OCI-LY7 (cell line): Measurements from ENCODE around the gene ZBTB16. TPM values are rescaled to one million over a fixed set of nuclear protein-coding genes. Genes with fewer than 3 reads are reported as not detected.

ENCODE experiments used
- BruUV-seq: library from RNA; stranded (reverse); fragments of 400-500 nt; replicated peaks from 2 replicates; lab custom pipeline; 2021; lab: Mats Ljungman, UMichigan
- CTCF ChIA-PET: fragments of 300-600 bp; sonication (Branson Sonifier 250); formaldehyde crosslinking; loops from one replicate; lab custom pipeline; 2022; ENCODE audit warnings: antibody characterized with exemption; ENCODE audit not compliant: unreplicated experiment; lab: Charles Lee
- POLR2A ChIA-PET: fragments of 300-600 bp; sonication (Branson Sonifier 250); formaldehyde crosslinking; loops from one replicate; lab custom pipeline; 2022; ENCODE audit warnings: antibody characterized with exemption; lab: Charles Lee
- DNase-seq: peaks from one replicate; pipeline ENCODE4 v3.0.0-alpha.2; 2015; ENCODE audit warnings: low spot score
- H2AFZ ChIP-seq: fragments of 200-600 bp; sonication (generic), shearing (Covaris generic); 2 replicates; pipeline ENCODE4 v1.6.1; 2014; ENCODE audit warnings: mild to moderate bottlenecking, antibody characterized with exemption, low read length, moderate library complexity
- H3K27ac ChIP-seq: fragments of 200-600 bp; sonication (generic); 2 replicates; pipeline ENCODE4 v1.5.1; 2014; ENCODE audit warnings: mixed run types, low read depth, mild to moderate bottlenecking, moderate library complexity, low read length, inconsistent platforms; ENCODE audit not compliant: poor library complexity, severe bottlenecking
- H3K36me3 ChIP-seq: fragments of 200-600 bp; sonication (generic); 2 replicates; pipeline ENCODE4 v1.6.1; 2014; ENCODE audit warnings: mild to moderate bottlenecking, antibody characterized with exemption, low read length, moderate library complexity, mixed read lengths; ENCODE audit not compliant: insufficient read depth
- H3K4me1 ChIP-seq: fragments of 200-600 bp; sonication (generic); 2 replicates; pipeline ENCODE4 v1.5.1; 2014; ENCODE audit warnings: mild to moderate bottlenecking, low read length; ENCODE audit not compliant: insufficient read depth, poor library complexity, severe bottlenecking
- H3K4me2 ChIP-seq: fragments of 200-600 bp; sonication (generic); 2 replicates; pipeline ENCODE4 v1.6.1; 2014; ENCODE audit warnings: mild to moderate bottlenecking, low read length
- H3K4me3 ChIP-seq: fragments of 200-600 bp; sonication (generic); 2 replicates; pipeline ENCODE4 v1.5.1; 2014; ENCODE audit warnings: mild to moderate bottlenecking, low read depth, low read length; ENCODE audit not compliant: poor library complexity, severe bottlenecking
- H3K79me2 ChIP-seq: fragments of 200-600 bp; sonication (generic); 2 replicates; pipeline ENCODE4 v1.6.1; 2016; ENCODE audit warnings: low read depth, mild to moderate bottlenecking, low read length, moderate library complexity, mixed read lengths; ENCODE audit not compliant: insufficient read depth
- H3K9me2 ChIP-seq: fragments of 200-600 bp; sonication (generic); 2 replicates; pipeline ENCODE4 v1.6.1; 2016; ENCODE audit warnings: mild to moderate bottlenecking, low read length, mixed read lengths; ENCODE audit not compliant: insufficient read depth
- H3K9me3 ChIP-seq: fragments of 200-600 bp; sonication (generic); 2 replicates; pipeline ENCODE4 v1.6.1; 2014; ENCODE audit warnings: mild to moderate bottlenecking, mixed run types, low read length, mixed read lengths
- H4K20me1 ChIP-seq: fragments of 200-600 bp; sonication (generic); 2 replicates; pipeline ENCODE4 v1.6.1; 2014; ENCODE audit warnings: mild to moderate bottlenecking, antibody characterized with exemption, low read length, moderate library complexity, mixed read lengths; ENCODE audit not compliant: insufficient read depth
- EZH2phosphoT487 ChIP-seq: fragments of 200-600 bp; sonication (generic); IDR thresholded peaks from 2 replicates; pipeline ENCODE4 v1.6.1; 2018; ENCODE audit warnings: low read depth, borderline replicate concordance, mild to moderate bottlenecking, mixed run types, antibody characterized with exemption, low read length, moderate library complexity, mixed read lengths
- intact Hi-C: fragments of 100-400 bp; cut with micrococcal nuclease; formaldehyde crosslinking; loops from one replicate; pipeline ENCODE4 v1.10.0; 2022; ENCODE audit not compliant: unreplicated experiment
- total RNA-seq, 2 experiments: library from RNA; depleted of rRNA in 1 of 2; stranded (reverse); fragments of >200 nt in 1 of 2; shearing (Covaris generic) in 1 of 2; gene quantifications; 2 replicates each; pipeline ENCODE4 v1.2.3, GENCODE V29; 2014 to 2022
- TF ChIP-seq, protein P1 (sequence below): fragments of 200-600 bp; sonication (generic); conservative IDR thresholded peaks from 2 replicates; pipeline ENCODE4 v1.5.1; 2014; ENCODE audit warnings: mild to moderate bottlenecking, antibody characterized with exemption, low read length, moderate library complexity, mixed read lengths

The ZBTB16 gene
- total RNA-seq, 2 experiments from 2014 or later, result not detected

DNA sequence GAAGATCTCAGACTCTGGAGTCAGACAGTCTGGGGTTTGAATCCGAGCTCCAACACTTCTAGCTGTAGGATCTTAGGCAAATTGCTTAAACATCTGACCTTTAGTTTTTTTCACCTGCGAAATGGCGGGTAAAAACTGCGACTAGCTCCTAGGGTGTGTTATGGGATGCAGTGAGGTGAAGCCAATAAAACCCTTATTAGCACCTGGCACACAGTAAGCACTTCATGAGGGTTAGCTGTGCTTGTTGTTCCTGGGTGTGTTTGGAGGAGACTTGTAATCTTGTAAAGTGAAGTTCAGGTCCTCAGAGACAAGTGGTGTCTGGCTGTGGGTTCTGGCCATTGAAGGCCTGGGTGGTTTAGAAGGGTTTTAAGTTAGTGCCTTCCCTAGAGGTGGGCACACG, 68.9 kb downstream of the ZBTB16 start:
- no TSS peak for BruUV-seq
- intact Hi-C loops, result no loop called here
- CTCF ChIA-PET, result no interaction called here

DNA sequence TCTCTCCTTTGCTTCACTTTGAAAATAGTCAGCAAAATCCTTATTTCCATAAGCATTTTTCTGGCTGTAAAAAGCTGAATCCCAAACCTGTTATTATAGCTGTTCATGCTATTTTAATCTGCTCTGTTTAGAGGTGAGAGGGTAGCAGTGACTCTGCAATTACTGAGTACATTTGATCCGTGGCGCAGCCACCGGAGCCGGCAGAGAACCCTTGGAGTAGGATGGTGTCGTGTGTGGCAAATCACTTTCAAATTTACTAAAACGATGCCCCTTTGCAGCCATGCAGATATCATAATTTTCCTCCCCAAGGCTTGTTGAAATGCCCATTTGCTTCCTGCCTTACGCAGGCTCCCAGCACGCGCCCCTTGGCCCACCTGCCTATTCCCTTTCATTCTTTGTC, 69.6 kb downstream of the ZBTB16 start:
- no peak for DNase-seq

More for the DNA sequence above, 68.9 kb downstream of the ZBTB16 start:
- Histone ChIP-seq H3K4me2 (no peak overlapping the region), H4K20me1 (no peaks in the 10 kb centered on the region), H3K9me2 (no peaks in the 10 kb centered on the region), H3K36me3 (no peaks in the 10 kb centered on the region), H3K79me2 (no peaks in the 10 kb centered on the region), H2AFZ (no peak overlapping the region), H3K27ac (no peak overlapping the region), H3K4me1 (peaks cover 6% of the 10 kb centered on the region), H3K9me3 (no peaks in the 10 kb centered on the region), H3K4me3 (no peak overlapping the region)
- DNase-seq, result no peak
- POLR2A ChIA-PET, result interaction anchor here (0.6 to 1.1 kb wide), 2 partner anchors 44 to 299 kb away, joined by 3 read pairs; no protein-coding TSS in a partner anchor
- TF ChIP-seq, protein P1, sequence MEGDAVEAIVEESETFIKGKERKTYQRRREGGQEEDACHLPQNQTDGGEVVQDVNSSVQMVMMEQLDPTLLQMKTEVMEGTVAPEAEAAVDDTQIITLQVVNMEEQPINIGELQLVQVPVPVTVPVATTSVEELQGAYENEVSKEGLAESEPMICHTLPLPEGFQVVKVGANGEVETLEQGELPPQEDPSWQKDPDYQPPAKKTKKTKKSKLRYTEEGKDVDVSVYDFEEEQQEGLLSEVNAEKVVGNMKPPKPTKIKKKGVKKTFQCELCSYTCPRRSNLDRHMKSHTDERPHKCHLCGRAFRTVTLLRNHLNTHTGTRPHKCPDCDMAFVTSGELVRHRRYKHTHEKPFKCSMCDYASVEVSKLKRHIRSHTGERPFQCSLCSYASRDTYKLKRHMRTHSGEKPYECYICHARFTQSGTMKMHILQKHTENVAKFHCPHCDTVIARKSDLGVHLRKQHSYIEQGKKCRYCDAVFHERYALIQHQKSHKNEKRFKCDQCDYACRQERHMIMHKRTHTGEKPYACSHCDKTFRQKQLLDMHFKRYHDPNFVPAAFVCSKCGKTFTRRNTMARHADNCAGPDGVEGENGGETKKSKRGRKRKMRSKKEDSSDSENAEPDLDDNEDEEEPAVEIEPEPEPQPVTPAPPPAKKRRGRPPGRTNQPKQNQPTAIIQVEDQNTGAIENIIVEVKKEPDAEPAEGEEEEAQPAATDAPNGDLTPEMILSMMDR, result no peak
- no peak for TF ChIP-seq EZH2phosphoT487

DNA sequence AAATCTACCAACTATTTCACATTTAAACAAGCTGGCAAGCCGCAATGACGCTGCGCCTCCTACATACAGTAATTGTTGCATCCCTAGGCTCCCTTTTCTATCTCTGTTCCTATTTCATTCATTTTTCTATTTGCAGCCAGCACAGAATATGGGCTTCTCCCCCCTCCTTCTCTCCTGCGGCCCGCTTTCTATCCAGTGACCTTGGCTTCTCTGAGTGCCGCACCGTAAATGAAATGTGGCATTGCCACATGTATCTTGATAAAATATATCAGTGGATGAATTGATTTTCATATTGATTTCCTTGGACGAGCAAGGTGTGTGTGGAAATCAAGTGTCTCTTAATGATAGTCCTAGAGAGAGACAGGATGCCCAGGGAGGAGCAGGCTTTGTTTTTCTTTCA, 70.2 kb downstream of the ZBTB16 start:
- ChIA-PET POLR2A (interaction anchor here (0.6 kb wide), 1 partner anchor 19 kb away, joined by 3 read pairs; no protein-coding TSS in a partner anchor), CTCF (no interaction called here)
- Histone ChIP-seq H3K27ac (no peak overlapping the region), H2AFZ (no peak overlapping the region), H3K79me2 (no peaks in the 10 kb centered on the region), H3K4me1 (peaks cover 6% of the 10 kb centered on the region), H3K9me2 (no peaks in the 10 kb centered on the region), H3K9me3 (no peaks in the 10 kb centered on the region), H3K36me3 (no peaks in the 10 kb centered on the region), H3K4me3 (no peak overlapping the region), H4K20me1 (no peaks in the 10 kb centered on the region), H3K4me2 (no peak overlapping the region)
- no TSS peak for BruUV-seq
- no peak for TF ChIP-seq EZH2phosphoT487
- TF ChIP-seq, protein P1, result no peak
- no peak for DNase-seq
- intact Hi-C loops, result no loop called here

More for the DNA sequence above, 69.6 kb downstream of the ZBTB16 start:
- no peaks in the 10 kb centered on the region for H3K9me3 ChIP-seq
- no peaks in the 10 kb centered on the region for H4K20me1 ChIP-seq
- H3K4me2 ChIP-seq, result no peak overlapping the region
- no peaks in the 10 kb centered on the region for H3K9me2 ChIP-seq
- POLR2A ChIA-PET, result interaction anchor here (0.6 kb wide), 1 partner anchor 18 kb away, joined by 3 read pairs; no protein-coding TSS in a partner anchor
- no peak overlapping the region for H3K27ac ChIP-seq
- no peak overlapping the region for H3K4me3 ChIP-seq
- intact Hi-C loops, result no loop called here
- H3K36me3 ChIP-seq, result no peaks in the 10 kb centered on the region
- H3K79me2 ChIP-seq, result no peaks in the 10 kb centered on the region
- no peak for TF ChIP-seq EZH2phosphoT487
- TF ChIP-seq, protein P1, result no peak
- H3K4me1 ChIP-seq, result peaks cover 6% of the 10 kb centered on the region
- BruUV-seq, result no TSS peak
- CTCF ChIA-PET, result no interaction called here
- H2AFZ ChIP-seq, result no peak overlapping the region
